Fibroblast of lung (primary cell): Measurements from ENCODE around the gene MAGI2.

Experiments used
- CTCF ChIP-seq, 2 donors: IDR thresholded peaks in 1 of 2; conservative IDR thresholded peaks in 1 of 2; 1 replicate in 1 of 2; 2 replicates in 1 of 2; pipeline ENCODE4 v1.5.1; 2011 to 2012; ENCODE audit warnings: low read length in 2 of 2, control low read depth in 1 of 2, inconsistent platforms in 1 of 2, low read depth in 1 of 2, mild to moderate bottlenecking in 1 of 2
- EZH2 ChIP-seq: IDR thresholded peaks from 2 replicates; pipeline ENCODE4 v1.5.1; 2012; ENCODE audit warnings: low read length, control low read depth, mild to moderate bottlenecking; ENCODE audit errors: missing control alignments

GRCh38 chr7:79221211-79221610 is 232.3 kb downstream of the MAGI2 start:
- TF ChIP-seq CTCF (conservative IDR thresholded peaks at IDR 0.05 in 1 of 2, IDR thresholded peaks at IDR 0.05 in 1 of 2; ENCODE audit: low read depth in 1 of 2, low read length in 2 of 2) (no peak), EZH2 (no peak)
